ENCODE measurements around the gene ADAT3. TPM values are rescaled to one million over a fixed set of nuclear protein-coding genes. Genes with fewer than 3 reads are reported as not detected.

The ADAT3 gene
- total RNA-seq, 6 donors from 2014 or later: 6.1 to 25.1 (median 12.0) TPM

DNA sequence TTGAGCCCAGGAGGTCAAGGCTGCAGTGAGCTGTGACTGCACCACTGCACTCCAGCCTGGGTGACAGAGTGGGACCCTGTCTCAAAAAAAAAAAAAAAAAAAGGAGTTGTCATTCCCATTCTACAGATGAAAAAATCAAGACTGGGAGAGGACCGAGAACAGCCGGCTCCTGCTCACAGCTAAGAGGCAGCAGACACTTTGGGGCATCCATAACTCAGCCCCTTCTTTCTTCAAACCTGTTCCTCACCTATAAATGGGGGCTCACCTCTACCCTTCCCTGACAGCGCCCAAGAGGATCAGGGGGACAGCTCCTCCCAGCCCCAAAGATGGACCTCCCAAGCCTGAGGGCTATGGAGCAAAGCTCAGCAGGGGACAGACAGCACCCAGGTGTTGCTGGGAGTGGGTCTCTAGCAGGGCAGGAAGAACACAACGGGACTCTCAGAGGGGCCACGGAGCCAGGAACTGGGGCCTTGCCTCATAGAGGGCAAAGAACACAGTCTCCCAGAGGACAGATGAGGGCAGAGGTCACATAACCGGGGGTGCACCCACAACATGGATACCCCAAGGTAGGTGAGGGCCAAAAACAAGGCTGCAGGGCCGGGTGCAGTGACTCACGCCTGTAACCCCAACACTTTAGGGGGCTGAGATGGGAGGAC is 38.4 kb upstream of the ADAT3 start:
- Histone ChIP-seq H3K9me3 (no peaks in the 10 kb centered on the region), H3K4me1 (peaks cover 19 to 28% (median 20%) of the 10 kb centered on the region in 4 donors), H3K27ac (no peak overlapping the region), H3K27me3 (no peaks in the 10 kb centered on the region), H3K4me3 (no peak overlapping the region), H3K36me3 (peaks cover 0 to 9% (median 4%) of the 10 kb centered on the region in 4 donors)
- TF ChIP-seq EP300 (IDR thresholded peaks at IDR 0.05): no peak
- TF ChIP-seq, protein P1, sequence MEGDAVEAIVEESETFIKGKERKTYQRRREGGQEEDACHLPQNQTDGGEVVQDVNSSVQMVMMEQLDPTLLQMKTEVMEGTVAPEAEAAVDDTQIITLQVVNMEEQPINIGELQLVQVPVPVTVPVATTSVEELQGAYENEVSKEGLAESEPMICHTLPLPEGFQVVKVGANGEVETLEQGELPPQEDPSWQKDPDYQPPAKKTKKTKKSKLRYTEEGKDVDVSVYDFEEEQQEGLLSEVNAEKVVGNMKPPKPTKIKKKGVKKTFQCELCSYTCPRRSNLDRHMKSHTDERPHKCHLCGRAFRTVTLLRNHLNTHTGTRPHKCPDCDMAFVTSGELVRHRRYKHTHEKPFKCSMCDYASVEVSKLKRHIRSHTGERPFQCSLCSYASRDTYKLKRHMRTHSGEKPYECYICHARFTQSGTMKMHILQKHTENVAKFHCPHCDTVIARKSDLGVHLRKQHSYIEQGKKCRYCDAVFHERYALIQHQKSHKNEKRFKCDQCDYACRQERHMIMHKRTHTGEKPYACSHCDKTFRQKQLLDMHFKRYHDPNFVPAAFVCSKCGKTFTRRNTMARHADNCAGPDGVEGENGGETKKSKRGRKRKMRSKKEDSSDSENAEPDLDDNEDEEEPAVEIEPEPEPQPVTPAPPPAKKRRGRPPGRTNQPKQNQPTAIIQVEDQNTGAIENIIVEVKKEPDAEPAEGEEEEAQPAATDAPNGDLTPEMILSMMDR (IDR thresholded peaks at IDR 0.05): no peak
- no peak for TF ChIP-seq POLR2AphosphoS5 (IDR thresholded peaks at IDR 0.05)
- no peak for TF ChIP-seq POLR2A (IDR thresholded peaks at IDR 0.05)
- WGBS, 2 donors: 91 to 97% methylated on average over 8 of the region's 8 CpGs
- DNase-seq (no peak), ATAC-seq (ENCODE audit: low FRiP score in 2 of 2) (no peak)

DNA sequence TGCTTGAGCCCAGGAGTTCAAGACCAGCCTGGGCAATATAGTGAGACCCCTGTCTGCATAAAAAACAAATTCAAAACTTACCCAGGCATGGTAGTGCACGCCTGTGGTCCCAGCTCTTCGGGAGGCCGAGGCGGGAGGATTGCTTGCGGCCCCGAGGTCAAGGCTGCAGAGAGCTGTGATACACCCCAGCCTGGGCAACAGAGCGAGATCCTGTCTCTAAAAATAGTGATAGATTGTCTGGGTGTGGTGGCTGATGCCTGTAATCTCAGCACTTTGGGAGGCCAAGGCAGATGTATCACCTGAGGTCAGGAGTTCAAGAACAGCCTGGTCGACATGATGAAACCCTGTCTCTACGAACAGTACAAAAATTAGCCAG is 37.9 kb upstream of the ADAT3 start:
- Histone ChIP-seq H3K36me3 (peaks cover 0 to 9% (median 4%) of the 10 kb centered on the region in 4 donors), H3K4me3 (no peak overlapping the region), H3K9me3 (no peaks in the 10 kb centered on the region), H3K4me1 (peaks cover 19 to 28% (median 20%) of the 10 kb centered on the region in 4 donors), H3K27me3 (no peaks in the 10 kb centered on the region), H3K27ac (no peak overlapping the region)
- DNase-seq: no peak
- 89 to 90% methylated on average over 9 of the region's 9 CpGs for WGBS, 2 donors
- no peak for TF ChIP-seq POLR2A (IDR thresholded peaks at IDR 0.05)
- no peak for TF ChIP-seq POLR2AphosphoS5 (IDR thresholded peaks at IDR 0.05)
- TF ChIP-seq EP300 (IDR thresholded peaks at IDR 0.05): no peak
- TF ChIP-seq, protein P1 (IDR thresholded peaks at IDR 0.05): no peak
- ATAC-seq (ENCODE audit: low FRiP score in 2 of 2): no peak

DNA sequence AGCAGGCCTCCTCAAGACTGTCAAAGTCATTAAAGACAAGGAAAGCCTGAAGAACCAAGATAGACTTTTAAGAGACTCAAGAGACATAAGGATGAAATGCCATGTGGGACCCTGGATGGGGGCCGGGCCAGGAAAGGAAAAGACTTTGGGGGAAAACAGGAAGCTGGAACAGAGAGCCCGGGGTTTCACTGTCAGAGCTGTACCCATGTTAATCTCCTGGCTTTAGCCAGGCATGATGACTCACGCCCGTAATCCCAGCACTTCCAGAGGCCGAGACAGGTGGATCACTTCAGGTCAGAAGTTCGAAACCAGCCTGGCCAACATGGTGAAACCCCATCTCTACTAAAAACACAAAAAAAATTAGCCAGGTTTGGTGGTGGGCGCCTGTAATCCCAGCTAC is 36.2 kb upstream of the ADAT3 start:
- Histone ChIP-seq H3K27ac (peak overlapping the region in 1 of 4 donors; percentile 3), H3K9me3 (no peaks in the 10 kb centered on the region), H3K4me3 (no peak overlapping the region), H3K4me1 (peaks cover 33 to 42% (median 35%) of the 10 kb centered on the region in 4 donors), H3K36me3 (peaks cover 0 to 13% (median 4%) of the 10 kb centered on the region in 4 donors), H3K27me3 (no peaks in the 10 kb centered on the region)
- no peak for ATAC-seq (ENCODE audit: low FRiP score in 2 of 2)
- 82 to 85% methylated on average over 7 of the region's 7 CpGs for WGBS, 2 donors
- DNase-seq: no peak
- TF ChIP-seq POLR2A (IDR thresholded peaks at IDR 0.05) (no peak), EP300 (IDR thresholded peaks at IDR 0.05) (no peak), POLR2AphosphoS5 (IDR thresholded peaks at IDR 0.05) (no peak)
- TF ChIP-seq, protein P1 (IDR thresholded peaks at IDR 0.05): no peak

DNA sequence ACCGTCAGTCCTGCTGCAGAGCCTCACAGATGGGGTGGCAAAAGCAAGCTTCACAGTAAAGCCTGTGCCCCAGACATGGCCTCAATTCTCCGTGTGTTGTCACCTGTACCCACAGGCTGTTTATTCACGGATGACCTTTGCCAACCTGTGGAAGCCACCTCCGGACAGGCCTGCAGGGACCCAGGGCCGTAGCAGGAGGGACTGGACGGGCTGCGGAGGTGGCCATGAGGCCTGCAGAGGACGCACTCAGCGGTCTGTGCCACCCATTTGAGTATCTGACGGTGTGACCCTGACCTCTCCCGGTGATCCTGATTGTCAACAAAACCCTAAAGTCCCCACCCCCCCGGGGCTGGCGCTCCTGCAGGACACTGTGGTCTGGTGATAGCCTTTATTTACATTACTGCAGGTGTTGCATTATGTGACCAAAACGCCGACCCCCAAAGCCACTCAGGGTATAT is 34.0 kb upstream of the ADAT3 start:
- H3K27ac ChIP-seq: peak overlapping the region in 3 of 4 donors; percentile 5 to 96 (median 90)
- DNase-seq: no peak
- H3K27me3 ChIP-seq: no peaks in the 10 kb centered on the region
- peaks cover 35 to 47% (median 42%) of the 10 kb centered on the region in 4 donors for H3K4me1 ChIP-seq
- no peak for ATAC-seq (ENCODE audit: low FRiP score in 2 of 2)
- peaks cover 0 to 13% (median 4%) of the 10 kb centered on the region in 4 donors for H3K36me3 ChIP-seq
- TF ChIP-seq, protein P1 (IDR thresholded peaks at IDR 0.05): no peak
- TF ChIP-seq EP300 (IDR thresholded peaks at IDR 0.05) (no peak), POLR2A (IDR thresholded peaks at IDR 0.05) (no peak), POLR2AphosphoS5 (IDR thresholded peaks at IDR 0.05) (no peak)
- no peaks in the 10 kb centered on the region for H3K9me3 ChIP-seq
- H3K4me3 ChIP-seq: no peak overlapping the region
- WGBS, 2 donors: 78 to 80% methylated on average over 13 to 15 of the region's 15 CpGs
